ENCODE results near the gene ZNF683.
"Not testable (repeated sequence)": the region's sequence is repeated elsewhere in the genome, so short reads cannot be mapped to it uniquely, and the experiment has no call there.

The ZNF683 gene

DNA sequence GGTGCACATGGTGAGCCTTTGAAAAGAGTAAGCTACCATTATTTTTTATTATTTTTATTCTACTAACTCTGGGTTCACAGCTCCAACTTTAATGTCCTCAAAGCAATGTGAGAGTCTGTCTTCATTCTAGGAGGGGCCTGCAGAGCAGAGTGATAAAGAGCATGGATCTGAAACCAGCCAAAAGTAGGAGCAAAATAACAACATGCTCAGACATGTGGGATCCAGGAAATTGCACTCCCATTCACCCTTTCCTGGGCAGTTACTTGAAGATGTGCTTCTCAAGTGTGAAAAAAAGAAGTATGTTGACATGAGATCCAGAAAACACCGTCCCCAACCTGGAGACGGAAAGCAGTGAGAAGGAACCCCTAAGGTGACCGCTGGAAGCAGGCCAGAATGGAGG is 29.3 kb upstream of the ZNF683 start:
- Mint-ChIP-seq H3K36me3 (ENCODE audit: low read depth) (no peaks in the 10 kb centered on the region), H3K4me3 (no peak overlapping the region), H3K9me3 (no peaks in the 10 kb centered on the region), H3K27ac (no peak overlapping the region), H3K4me1 (ENCODE audit: low read depth) (no peaks in the 10 kb centered on the region), H3K27me3 (ENCODE audit: low read depth) (peaks cover 20% of the 10 kb centered on the region)
- no peak for DNase-seq (ENCODE audit: low spot score)

DNA sequence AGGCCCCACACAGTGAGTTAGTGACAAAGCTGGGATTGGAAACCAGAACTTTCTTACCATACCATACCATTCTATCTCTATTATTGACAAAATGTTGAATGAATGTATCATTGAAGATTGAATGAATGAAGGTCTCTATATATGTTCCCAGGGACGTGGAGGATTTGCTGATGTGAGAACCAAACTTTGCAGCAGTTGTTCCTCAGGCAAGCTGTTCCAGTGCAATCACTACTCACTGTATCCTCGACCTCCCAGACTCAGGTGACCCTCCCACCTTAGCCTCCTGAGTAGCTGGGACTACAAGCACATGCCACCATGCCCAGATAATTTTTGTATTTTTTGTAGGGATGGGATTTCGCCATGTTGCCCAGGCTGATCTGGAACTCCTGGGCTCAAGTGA is 26.5 kb upstream of the ZNF683 start:
- peaks cover 16% of the 10 kb centered on the region for H3K27me3 Mint-ChIP-seq (ENCODE audit: low read depth)
- H3K27ac Mint-ChIP-seq, result no peak overlapping the region

DNA sequence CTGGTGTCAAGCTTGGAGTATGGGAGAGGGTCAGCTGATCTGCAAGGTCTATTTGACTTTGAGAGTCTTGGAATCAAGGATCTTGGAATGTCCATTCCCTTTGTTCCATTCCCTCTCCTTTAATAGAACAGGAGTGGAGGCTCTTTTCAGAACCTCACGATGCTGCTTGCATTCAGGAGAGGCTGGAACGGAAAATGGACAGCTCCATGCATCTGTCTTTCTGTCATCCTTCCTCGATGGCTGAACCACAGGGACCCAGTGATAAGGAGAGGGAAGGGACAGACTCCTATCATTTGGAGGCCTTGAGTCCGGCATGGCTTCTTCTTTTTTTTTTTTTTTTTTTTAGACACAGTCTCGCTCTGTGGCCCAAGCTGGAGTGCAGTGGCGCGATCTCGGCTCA is 23.2 kb upstream of the ZNF683 start:
- DNase-seq (ENCODE audit: low spot score), result no peak
- Mint-ChIP-seq H3K27ac (no peak overlapping the region), H3K9me3 (no peaks in the 10 kb centered on the region), H3K36me3 (ENCODE audit: low read depth) (no peaks in the 10 kb centered on the region), H3K4me1 (ENCODE audit: low read depth) (peaks cover 16% of the 10 kb centered on the region), H3K27me3 (ENCODE audit: low read depth) (peaks cover 5% of the 10 kb centered on the region), H3K4me3 (no peak overlapping the region)

More for the DNA sequence above, 26.5 kb upstream of the ZNF683 start:
- Mint-ChIP-seq H3K36me3 (ENCODE audit: low read depth) (no peaks in the 10 kb centered on the region), H3K4me3 (no peak overlapping the region), H3K9me3 (no peaks in the 10 kb centered on the region), H3K4me1 (ENCODE audit: low read depth) (peaks cover 4% of the 10 kb centered on the region)
- DNase-seq (ENCODE audit: low spot score), result no peak

DNA sequence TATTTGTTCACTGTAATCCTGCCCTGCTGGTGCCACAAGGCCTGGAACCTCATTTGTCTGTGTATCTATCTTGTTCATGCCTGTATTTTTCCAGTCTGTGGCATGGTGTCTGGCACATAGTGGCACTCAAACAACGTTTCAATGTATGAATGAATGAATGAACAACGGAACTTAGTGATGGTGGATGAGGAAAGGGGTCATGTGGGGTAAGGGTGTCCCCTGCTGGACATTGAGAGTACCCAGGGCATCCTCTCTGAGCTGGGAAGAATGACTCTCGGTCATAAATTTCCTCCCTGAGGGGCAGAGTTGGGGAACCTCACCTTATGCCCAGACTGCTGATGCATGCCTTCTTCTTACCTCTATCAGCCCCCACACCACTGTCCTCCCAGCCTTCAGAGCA is 18.9 kb upstream of the ZNF683 start:
- no peaks in the 10 kb centered on the region for H3K9me3 Mint-ChIP-seq
- peak; percentile 22 for DNase-seq (ENCODE audit: low spot score)
- peaks cover 5% of the 10 kb centered on the region for H3K27me3 Mint-ChIP-seq (ENCODE audit: low read depth)
- no peaks in the 10 kb centered on the region for H3K36me3 Mint-ChIP-seq (ENCODE audit: low read depth)
- no peak overlapping the region for H3K4me3 Mint-ChIP-seq
- peaks cover 38% of the 10 kb centered on the region for H3K4me1 Mint-ChIP-seq (ENCODE audit: low read depth)
- no peak overlapping the region for H3K27ac Mint-ChIP-seq

DNA sequence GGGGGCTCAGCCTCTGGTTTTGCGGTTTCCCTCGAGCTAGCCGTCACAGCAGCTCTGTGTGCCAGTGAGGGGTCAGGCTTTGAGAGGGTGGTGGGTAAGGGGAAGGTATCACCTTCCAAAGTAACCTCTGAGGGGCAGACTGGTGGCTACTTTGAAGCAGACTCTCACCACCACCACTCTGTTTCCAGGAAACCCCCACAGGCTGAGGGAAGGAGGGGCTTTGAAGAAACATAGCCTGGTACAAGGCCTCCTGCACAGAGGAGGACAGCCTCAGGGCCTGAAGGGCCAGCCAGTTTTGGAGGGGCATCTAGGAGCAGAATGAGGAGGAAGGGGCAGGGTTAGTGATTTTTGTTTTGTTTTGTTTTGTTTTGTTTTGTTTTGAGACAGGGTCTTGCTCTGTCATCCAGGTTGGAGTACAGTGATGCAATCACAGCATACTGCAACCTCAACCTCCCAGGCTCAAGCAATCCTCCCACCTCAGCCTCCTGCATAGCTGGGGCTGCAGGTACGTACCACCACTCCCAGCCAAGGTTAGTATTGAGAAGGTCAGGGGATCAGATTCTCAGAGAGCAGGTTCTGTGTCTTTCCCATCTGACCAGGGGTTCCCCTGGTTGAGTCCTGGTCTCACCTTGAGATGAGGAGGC is 17.2 kb upstream of the ZNF683 start:
- H3K4me1 Mint-ChIP-seq (ENCODE audit: low read depth), result peaks cover 47% of the 10 kb centered on the region
- H3K4me3 Mint-ChIP-seq, result no peak overlapping the region

DNA sequence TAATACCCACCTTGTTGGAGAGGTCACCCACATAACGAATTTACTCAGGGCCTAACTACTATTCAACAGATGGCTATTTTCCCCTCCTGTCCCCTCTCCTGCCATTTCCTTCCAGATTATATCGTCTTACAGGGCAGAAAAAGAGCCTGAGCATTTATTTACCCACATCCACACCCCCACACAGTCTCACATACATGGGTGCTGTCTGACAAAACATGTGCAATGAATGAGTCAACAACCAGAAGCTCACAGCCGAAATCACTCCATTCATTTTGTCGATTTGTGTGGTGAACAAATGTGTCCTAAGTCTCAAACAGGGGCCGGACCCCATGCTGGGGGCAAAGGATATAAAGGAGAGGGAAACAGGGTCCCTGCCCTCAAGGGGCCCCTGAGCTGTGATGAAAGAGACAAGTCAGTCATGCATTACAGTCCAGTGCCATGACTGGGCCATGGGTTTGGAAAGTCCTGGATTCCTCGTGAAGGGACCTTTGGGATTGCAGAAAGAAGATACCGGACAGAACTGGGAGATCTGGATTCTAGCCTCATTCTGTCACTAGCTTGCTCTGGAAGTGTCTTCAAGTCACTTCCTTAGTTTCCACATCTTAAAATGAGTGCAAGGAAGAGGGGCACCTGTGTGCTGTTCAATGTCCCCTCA is 16.4 kb upstream of the ZNF683 start:
- no peak overlapping the region for H3K27ac Mint-ChIP-seq
- no peaks in the 10 kb centered on the region for H3K36me3 Mint-ChIP-seq (ENCODE audit: low read depth)
- H3K4me1 Mint-ChIP-seq (ENCODE audit: low read depth), result peaks cover 53% of the 10 kb centered on the region
- H3K27me3 Mint-ChIP-seq (ENCODE audit: low read depth), result peaks cover 5% of the 10 kb centered on the region
- peak; percentile 22 for DNase-seq (ENCODE audit: low spot score)
- H3K9me3 Mint-ChIP-seq, result peaks cover 4% of the 10 kb centered on the region
- no peak overlapping the region for H3K4me3 Mint-ChIP-seq

More for the DNA sequence above, 17.2 kb upstream of the ZNF683 start:
- Mint-ChIP-seq H3K36me3 (ENCODE audit: low read depth) (no peaks in the 10 kb centered on the region), H3K9me3 (no peaks in the 10 kb centered on the region), H3K27me3 (ENCODE audit: low read depth) (peaks cover 5% of the 10 kb centered on the region), H3K27ac (no peak overlapping the region)
- DNase-seq (ENCODE audit: low spot score), result no peak

DNA sequence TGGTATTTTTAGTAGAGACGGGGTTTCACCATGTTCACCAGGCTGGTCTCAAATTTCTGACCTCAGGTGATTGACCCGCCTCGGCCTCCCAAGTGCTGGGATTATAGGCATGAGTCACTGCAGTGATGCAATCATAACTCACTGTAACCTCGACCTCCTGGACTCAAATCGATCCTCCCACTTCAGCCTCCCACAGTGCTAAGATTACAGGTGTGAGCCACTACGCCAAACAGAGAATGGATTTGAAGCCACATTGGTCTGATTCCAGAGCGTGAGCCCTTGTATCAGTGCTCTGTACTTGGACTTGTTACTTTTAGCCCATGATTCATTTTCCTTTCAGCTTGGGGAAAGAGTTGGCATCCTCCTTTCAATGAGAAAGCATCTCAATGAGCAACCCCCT is 14.9 kb upstream of the ZNF683 start:
- H3K27ac Mint-ChIP-seq, result no peak overlapping the region
- peaks cover 4% of the 10 kb centered on the region for H3K9me3 Mint-ChIP-seq
- H3K4me1 Mint-ChIP-seq (ENCODE audit: low read depth), result peaks cover 54% of the 10 kb centered on the region
- peaks cover 4% of the 10 kb centered on the region for H3K27me3 Mint-ChIP-seq (ENCODE audit: low read depth)
- no peak overlapping the region for H3K4me3 Mint-ChIP-seq
- no peak for DNase-seq (ENCODE audit: low spot score)
- H3K36me3 Mint-ChIP-seq (ENCODE audit: low read depth), result no peaks in the 10 kb centered on the region

DNA sequence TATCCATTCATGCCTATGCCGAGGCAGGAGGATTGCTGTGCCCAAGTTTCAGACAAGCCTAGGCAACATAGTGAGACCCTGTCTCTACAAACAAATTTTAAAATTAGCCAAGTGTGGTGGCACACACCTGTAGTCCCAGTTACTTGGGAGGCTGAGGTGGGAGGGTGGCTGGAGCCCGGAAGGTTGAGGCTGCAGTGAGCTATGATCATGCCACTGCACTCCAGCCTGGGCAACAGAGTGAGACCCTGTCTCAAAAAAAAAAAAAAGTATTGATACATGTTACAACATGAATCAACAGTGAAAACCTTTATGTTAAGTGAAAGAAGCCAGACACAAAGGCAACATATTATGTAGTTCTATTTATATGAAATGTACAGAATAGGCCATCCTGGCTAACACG is 12.5 kb upstream of the ZNF683 start:
- H3K9me3 Mint-ChIP-seq; H3K27me3 Mint-ChIP-seq (ENCODE audit: low read depth); H3K36me3 Mint-ChIP-seq (ENCODE audit: low read depth); H3K27ac Mint-ChIP-seq; DNase-seq (ENCODE audit: low spot score): not testable (repeated sequence)
- H3K4me3 Mint-ChIP-seq, result peak overlapping the region; percentile 61
- H3K4me1 Mint-ChIP-seq (ENCODE audit: low read depth), result peaks cover 48% of the 10 kb centered on the region

DNA sequence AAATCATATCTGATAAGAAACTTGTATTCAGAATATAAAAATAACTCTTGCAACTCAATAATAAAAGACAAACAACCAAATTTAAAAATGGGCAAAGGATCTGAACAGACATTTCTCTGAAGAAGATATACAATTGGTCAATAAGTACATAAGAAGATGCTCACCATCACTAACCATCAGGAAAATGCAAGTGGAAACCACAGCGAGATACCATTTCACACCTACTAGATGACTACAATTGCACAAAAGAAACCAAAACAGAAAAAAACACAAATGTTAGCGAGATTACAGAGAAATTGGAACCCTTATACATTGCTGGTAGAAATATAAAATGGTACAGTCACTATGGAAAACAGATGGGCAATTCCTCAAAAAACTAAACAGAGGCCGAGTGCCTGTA is 11.5 kb upstream of the ZNF683 start:
- H3K27ac Mint-ChIP-seq, result peak overlapping the region; percentile 14
- H3K27me3 Mint-ChIP-seq (ENCODE audit: low read depth), result no peaks in the 10 kb centered on the region
- DNase-seq (ENCODE audit: low spot score), result no peak
- no peaks in the 10 kb centered on the region for H3K36me3 Mint-ChIP-seq (ENCODE audit: low read depth)
- peaks cover 47% of the 10 kb centered on the region for H3K4me1 Mint-ChIP-seq (ENCODE audit: low read depth)
- peaks cover 4% of the 10 kb centered on the region for H3K9me3 Mint-ChIP-seq
- H3K4me3 Mint-ChIP-seq, result peak overlapping the region; percentile 37

DNA sequence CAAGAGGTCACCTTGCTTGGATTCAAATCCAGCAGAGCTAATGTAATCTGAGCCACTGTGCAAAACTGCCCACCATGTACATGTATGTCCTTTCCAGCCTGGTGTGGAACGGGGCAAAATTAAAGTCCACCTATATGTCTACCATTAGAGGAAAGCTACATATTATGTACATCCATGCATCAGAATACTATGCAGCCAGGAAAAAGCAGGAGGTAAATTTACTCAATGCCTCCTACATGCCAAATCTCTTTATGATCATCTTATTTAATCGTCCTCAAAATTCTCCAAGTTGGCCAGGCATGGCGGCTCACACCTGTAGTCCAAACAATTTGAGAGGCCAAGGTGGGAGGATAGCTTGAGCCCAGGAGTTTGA is 6.3 kb upstream of the ZNF683 start:
- peak overlapping the region; percentile 97 for H3K27ac Mint-ChIP-seq
- H3K4me3 Mint-ChIP-seq, result peak overlapping the region; percentile 81
- H3K9me3 Mint-ChIP-seq, result peaks cover 4% of the 10 kb centered on the region
- H3K27me3 Mint-ChIP-seq (ENCODE audit: low read depth), result no peaks in the 10 kb centered on the region
- H3K4me1 Mint-ChIP-seq (ENCODE audit: low read depth), result peaks cover 60% of the 10 kb centered on the region
- no peak for DNase-seq (ENCODE audit: low spot score)
- H3K36me3 Mint-ChIP-seq (ENCODE audit: low read depth), result peaks cover 3% of the 10 kb centered on the region

DNA sequence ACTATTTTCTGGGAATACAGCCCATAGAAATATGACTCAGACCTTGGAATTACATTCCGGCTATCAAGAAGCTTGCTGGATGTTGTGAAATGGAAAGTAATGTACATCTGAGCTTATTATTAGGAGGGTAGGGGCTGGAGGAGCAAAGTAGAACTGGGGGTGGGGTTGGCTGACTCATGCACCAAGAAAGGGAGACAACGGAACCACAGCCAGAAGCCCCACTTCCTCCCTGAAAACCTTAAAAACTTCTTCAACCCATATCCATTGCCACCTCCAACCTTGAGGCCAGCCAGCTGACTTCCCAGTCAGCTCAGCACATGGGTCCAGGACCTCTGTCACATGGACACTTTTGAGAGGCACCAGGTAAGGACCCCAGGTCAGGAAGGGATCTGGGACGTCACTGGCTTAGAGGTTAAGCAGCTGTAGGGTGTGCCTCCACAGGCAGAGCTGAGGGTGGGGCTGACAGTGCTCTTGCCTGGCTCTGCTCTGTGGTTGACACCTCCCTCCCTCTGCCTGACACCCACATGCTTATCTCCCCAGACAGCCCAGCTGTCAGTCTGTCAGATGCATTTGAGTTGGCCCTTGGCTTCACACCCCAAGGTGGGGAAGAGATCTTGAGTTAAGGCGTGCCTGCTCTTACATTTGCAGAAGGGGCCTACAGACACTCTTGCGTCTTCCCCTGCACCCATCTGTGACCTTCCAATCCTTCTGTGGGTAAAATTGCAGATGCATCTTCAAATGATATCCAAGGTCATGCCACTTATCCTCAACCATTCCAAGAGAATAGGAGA is 5.7 kb upstream of the ZNF683 start:
- H3K9me3 Mint-ChIP-seq, result peaks cover 4% of the 10 kb centered on the region
- peaks cover 3% of the 10 kb centered on the region for H3K36me3 Mint-ChIP-seq (ENCODE audit: low read depth)
- peak overlapping the region; percentile 81 for H3K4me3 Mint-ChIP-seq
- H3K4me1 Mint-ChIP-seq (ENCODE audit: low read depth), result peaks cover 64% of the 10 kb centered on the region
- H3K27me3 Mint-ChIP-seq (ENCODE audit: low read depth), result no peaks in the 10 kb centered on the region
- peak; percentile 81 for DNase-seq (ENCODE audit: low spot score)
- peak overlapping the region; percentile 97 for H3K27ac Mint-ChIP-seq

DNA sequence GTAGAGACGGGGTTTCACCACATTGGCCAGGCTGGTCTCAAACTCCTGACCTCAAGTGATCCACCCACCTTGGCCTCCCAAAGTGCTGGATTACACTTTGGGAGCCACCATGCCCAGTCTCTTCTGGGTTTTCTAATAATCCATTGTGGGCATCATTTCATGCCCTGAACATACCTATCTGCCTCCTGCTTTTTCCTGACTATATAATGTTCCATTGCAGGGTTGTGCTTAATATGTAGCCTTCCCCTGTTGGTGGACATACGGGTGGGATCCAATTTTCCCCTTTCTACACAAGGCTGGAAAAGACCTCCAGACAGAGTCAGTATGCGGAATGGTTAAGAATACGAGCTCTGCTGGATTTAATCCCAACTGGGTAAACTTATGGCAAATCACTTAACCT is 3.5 kb upstream of the ZNF683 start:
- H3K36me3 Mint-ChIP-seq (ENCODE audit: low read depth), result peaks cover 7% of the 10 kb centered on the region
- H3K4me3 Mint-ChIP-seq, result peak overlapping the region; percentile 8
- no peaks in the 10 kb centered on the region for H3K27me3 Mint-ChIP-seq (ENCODE audit: low read depth)
- peaks cover 5% of the 10 kb centered on the region for H3K9me3 Mint-ChIP-seq
- H3K4me1 Mint-ChIP-seq (ENCODE audit: low read depth), result peaks cover 75% of the 10 kb centered on the region
- peak overlapping the region; percentile 8 for H3K27ac Mint-ChIP-seq
- no peak for DNase-seq (ENCODE audit: low spot score)

DNA sequence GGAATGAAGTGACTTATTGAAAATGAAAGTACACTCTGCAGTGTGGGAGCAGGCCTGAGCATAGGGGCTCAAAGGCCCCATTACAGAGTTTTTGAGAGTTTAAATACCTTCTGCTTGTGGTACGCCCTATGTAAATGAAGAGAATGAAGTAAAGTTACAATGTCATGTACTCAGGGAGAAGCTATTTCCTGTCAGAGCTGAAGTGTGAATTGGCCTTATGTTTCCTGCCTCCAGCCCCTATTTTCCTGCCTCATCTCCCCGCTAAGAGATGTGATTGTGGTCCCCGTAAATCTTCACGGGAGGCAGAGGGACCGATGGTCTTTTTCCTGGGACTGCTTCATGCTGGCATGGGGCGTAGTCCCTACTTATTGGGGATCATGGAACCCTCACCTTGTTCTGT is 2.5 kb upstream of the ZNF683 start:
- H3K4me3 Mint-ChIP-seq, result peak overlapping the region; percentile 71
- peaks cover 78% of the 10 kb centered on the region for H3K4me1 Mint-ChIP-seq (ENCODE audit: low read depth)
- no peaks in the 10 kb centered on the region for H3K27me3 Mint-ChIP-seq (ENCODE audit: low read depth)
- H3K36me3 Mint-ChIP-seq (ENCODE audit: low read depth), result peaks cover 12% of the 10 kb centered on the region
- H3K9me3 Mint-ChIP-seq, result peaks cover 12% of the 10 kb centered on the region
- DNase-seq (ENCODE audit: low spot score), result no peak
- peak overlapping the region; percentile 94 for H3K27ac Mint-ChIP-seq

DNA sequence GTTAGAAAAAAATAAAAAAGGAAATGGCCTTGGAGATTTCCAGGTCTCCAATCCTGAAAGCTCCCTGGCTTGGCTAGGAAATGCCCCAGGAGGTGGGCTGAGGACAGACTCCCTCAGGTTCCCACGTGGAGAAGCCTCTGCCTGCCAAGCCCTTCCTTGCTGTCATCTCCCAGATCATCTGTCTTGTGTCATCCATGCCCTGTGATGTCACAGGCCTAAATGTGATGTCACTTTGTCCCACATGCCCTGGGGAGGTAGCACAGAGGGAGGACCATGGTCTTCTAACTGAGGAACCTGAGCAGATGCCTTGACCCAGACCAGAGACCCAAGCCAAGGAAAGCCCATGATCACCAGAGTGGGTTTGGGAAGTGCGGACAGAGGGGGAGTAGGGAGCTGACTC is 1.8 kb upstream of the ZNF683 start:
- peaks cover 12% of the 10 kb centered on the region for H3K9me3 Mint-ChIP-seq
- H3K4me3 Mint-ChIP-seq, result peak overlapping the region; percentile 71
- H3K4me1 Mint-ChIP-seq (ENCODE audit: low read depth), result peaks cover 75% of the 10 kb centered on the region
- peaks cover 13% of the 10 kb centered on the region for H3K36me3 Mint-ChIP-seq (ENCODE audit: low read depth)
- not testable (repeated sequence) for H3K27me3 Mint-ChIP-seq (ENCODE audit: low read depth); DNase-seq (ENCODE audit: low spot score)
- peak overlapping the region; percentile 94 for H3K27ac Mint-ChIP-seq
